ENCODE measurements around the gene SVIL.

DNA sequence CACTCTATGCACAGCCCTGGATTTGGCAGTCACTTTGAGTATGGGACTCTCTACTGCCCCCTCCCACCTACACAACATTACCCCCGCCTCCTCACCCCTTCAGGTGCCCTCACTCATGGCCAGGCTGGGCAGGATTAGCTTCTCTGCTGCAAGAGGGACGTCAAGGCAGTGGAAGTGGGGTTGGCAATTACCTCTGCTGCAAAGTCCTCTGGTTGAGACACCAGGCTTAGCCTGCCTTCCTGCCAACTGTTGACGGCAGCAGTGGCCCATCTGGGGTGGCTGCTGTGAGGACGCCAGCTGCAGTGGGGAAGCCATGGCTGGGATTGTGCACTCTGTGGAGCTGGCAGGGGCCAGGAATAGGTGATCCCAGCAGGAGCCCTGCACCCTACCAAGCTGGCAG lies 26.7 kb downstream of the SVIL start:
- TF ChIP-seq POLR2A (IDR thresholded peaks at IDR 0.05): no peak
- TF ChIP-seq, protein P1, sequence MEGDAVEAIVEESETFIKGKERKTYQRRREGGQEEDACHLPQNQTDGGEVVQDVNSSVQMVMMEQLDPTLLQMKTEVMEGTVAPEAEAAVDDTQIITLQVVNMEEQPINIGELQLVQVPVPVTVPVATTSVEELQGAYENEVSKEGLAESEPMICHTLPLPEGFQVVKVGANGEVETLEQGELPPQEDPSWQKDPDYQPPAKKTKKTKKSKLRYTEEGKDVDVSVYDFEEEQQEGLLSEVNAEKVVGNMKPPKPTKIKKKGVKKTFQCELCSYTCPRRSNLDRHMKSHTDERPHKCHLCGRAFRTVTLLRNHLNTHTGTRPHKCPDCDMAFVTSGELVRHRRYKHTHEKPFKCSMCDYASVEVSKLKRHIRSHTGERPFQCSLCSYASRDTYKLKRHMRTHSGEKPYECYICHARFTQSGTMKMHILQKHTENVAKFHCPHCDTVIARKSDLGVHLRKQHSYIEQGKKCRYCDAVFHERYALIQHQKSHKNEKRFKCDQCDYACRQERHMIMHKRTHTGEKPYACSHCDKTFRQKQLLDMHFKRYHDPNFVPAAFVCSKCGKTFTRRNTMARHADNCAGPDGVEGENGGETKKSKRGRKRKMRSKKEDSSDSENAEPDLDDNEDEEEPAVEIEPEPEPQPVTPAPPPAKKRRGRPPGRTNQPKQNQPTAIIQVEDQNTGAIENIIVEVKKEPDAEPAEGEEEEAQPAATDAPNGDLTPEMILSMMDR (IDR thresholded peaks at IDR 0.05): no peak

All from Peyer's patch (tissue), 4 donors.